GM15510 (cell line): ENCODE measurements around the gene ZKSCAN7.

ENCODE experiments used
- POLR2A ChIP-seq: IDR thresholded peaks from 3 replicates; pipeline ENCODE4 v1.6.1; 2011; ENCODE audit warnings: borderline replicate concordance; ENCODE audit not compliant: insufficient read length; ENCODE audit errors: extremely low read depth

ZKSCAN7 gene

GRCh38 chr3:44568561-44568960 lies 13.6 kb downstream of the ZKSCAN7 start:
- TF ChIP-seq POLR2A = no peak

GRCh38 chr3:44571024-44571423 lies 16.0 kb downstream of the ZKSCAN7 start:
- no peak for TF ChIP-seq POLR2A

GRCh38 chr3:44576613-44577012 lies 21.6 kb downstream of the ZKSCAN7 start:
- TF ChIP-seq POLR2A = no peak

- peak; percentile 9 for TF ChIP-seq POLR2A
Observed at GRCh38 chr3:44584646-44585501, 29.9 kb downstream of the ZKSCAN7 start, which contains the start of gene ZNF660. ZNF660 (plus strand) TSS chr3:44584964; CDS start chr3:44594194, 9,230 bp downstream.

GRCh38 chr3:44596621-44597020 lies 41.6 kb downstream of the ZKSCAN7 start:
- no peak for TF ChIP-seq POLR2A

GRCh38 chr3:44601749-44602148 lies 46.8 kb downstream of the ZKSCAN7 start:
- TF ChIP-seq POLR2A = no peak

- TF ChIP-seq POLR2A = no peak
Observed at GRCh38 chr3:44612678-44613077, 57.7 kb downstream of the ZKSCAN7 start.
